ENCODE results near the gene NRXN3. TPM values are rescaled to one million over a fixed set of nuclear protein-coding genes. Genes with fewer than 3 reads are reported as not detected.

Gene NRXN3
- total and polyA plus RNA-seq, 2 of the 4 experiments (the other 2 are of a cell fraction) = 4.8 to 25.1 TPM

GRCh38 chr14:79363291-79363690 is 1193.1 kb downstream of the NRXN3 start:
- no peak overlapping the region for H3K9ac ChIP-seq (ENCODE audit: low read depth, low read length)
- no peak overlapping the region for H2AK9ac ChIP-seq (replicated peaks; ENCODE audit: low read depth, low read length, poor library complexity)
- H4K5ac ChIP-seq (ENCODE audit: low read depth, low read length) = no peak overlapping the region
- ChIA-PET POLR2A (ENCODE audit: unreplicated experiment) (no interaction called here), CTCF (interaction anchor here (0.7 kb wide), 1 partner anchor 35 kb away, joined by 5 read pairs; no protein-coding TSS in a partner anchor)
- intact Hi-C loops (cut with micrococcal nuclease) (no loop called here), dilution Hi-C loops (cut with HindIII; ENCODE audit: low sequenced_read_pairs, unreplicated experiment) (no loop called here), in situ Hi-C loops (cut with MboI; ENCODE audit: low sequenced_read_pairs) (no loop called here)
- H3K23ac ChIP-seq (ENCODE audit: low read depth, low read length) = no peak overlapping the region
- H3K36me3 ChIP-seq (ENCODE audit: control insufficient read depth, insufficient read depth, low read length) = no peaks in the 10 kb centered on the region
- no peaks in the 10 kb centered on the region for H3K4me1 ChIP-seq (ENCODE audit: control insufficient read depth, insufficient read depth, low read length)
- no peak overlapping the region for H2BK120ac ChIP-seq (ENCODE audit: low read depth, low read length)
- no peak overlapping the region for H3K18ac ChIP-seq (ENCODE audit: low read depth, low read length)
- no peak overlapping the region for H2BK15ac ChIP-seq (ENCODE audit: low read depth, low read length)
- no peaks in the 10 kb centered on the region for H3K79me1 ChIP-seq (ENCODE audit: low read depth in 1 of 2, low read length in 2 of 2)
- H3K4me2 ChIP-seq (ENCODE audit: low read depth, low read length) = no peak overlapping the region
- no peak overlapping the region for H3K56ac ChIP-seq (ENCODE audit: extremely low read depth, insufficient read depth, low read length)
- H3K14ac ChIP-seq (replicated peaks; ENCODE audit: low read depth, low read length) = no peak overlapping the region
- H3K9me3 ChIP-seq (ENCODE audit: control insufficient read depth, insufficient read depth, low read length) = no peaks in the 10 kb centered on the region
- no CpG with 5 or more reads among the region's 3 CpGs for WGBS, 2 experiments (ENCODE audit: extremely low coverage in 2 of 2, insufficient read length in 1 of 2)
- no peak overlapping the region for H2AK5ac ChIP-seq (ENCODE audit: low read depth, low read length)
- no TSS peak for BruUV-seq (replicated peaks)
- no peak overlapping the region for H3K4me3 ChIP-seq (ENCODE audit: insufficient read depth, low read depth, low read length)
- no peak overlapping the region for H3K4ac ChIP-seq (ENCODE audit: low read depth, low read length)
- no peak for TF ChIP-seq BHLHE40 (IDR thresholded peaks at IDR 0.05; ENCODE audit: low read depth, low read length)
- no peak for TF ChIP-seq RAD21 (IDR thresholded peaks at IDR 0.05; ENCODE audit: low read length)
- TF ChIP-seq RCOR1 (IDR thresholded peaks at IDR 0.05; ENCODE audit: insufficient replicate concordance, low read length) = no peak
- TF ChIP-seq CHD1 (IDR thresholded peaks at IDR 0.05; ENCODE audit: low read depth, low read length) = no peak
- no peak for TF ChIP-seq NFE2L2 (IDR thresholded peaks at IDR 0.05; ENCODE audit: low read depth, low read length)
- TF ChIP-seq CTCF (conservative IDR thresholded peaks at IDR 0.05; ENCODE audit: low read depth, low read length) = no peak
- no peak for TF ChIP-seq USF2 (IDR thresholded peaks at IDR 0.05; ENCODE audit: low read depth, low read length)
- TF ChIP-seq CEBPB (IDR thresholded peaks at IDR 0.05; ENCODE audit: low read depth, low read length) = no peak
- no peak for TF ChIP-seq MXI1 (IDR thresholded peaks at IDR 0.05; ENCODE audit: borderline replicate concordance, low read depth, low read length)
- TF ChIP-seq FOS (IDR thresholded peaks at IDR 0.05; ENCODE audit: low read depth, low read length) = no peak
- TF ChIP-seq POLR2A (IDR thresholded peaks at IDR 0.05; ENCODE audit: low read depth, low read length) = no peak
- no peak for TF ChIP-seq MAZ (IDR thresholded peaks at IDR 0.05; ENCODE audit: borderline replicate concordance, low read depth, low read length)
- TF ChIP-seq SMC3 (IDR thresholded peaks at IDR 0.05; ENCODE audit: low read depth, low read length) = no peak
- TF ChIP-seq ELK1 (IDR thresholded peaks at IDR 0.05; ENCODE audit: borderline replicate concordance, low read depth, low read length) = no peak
- no peak for TF ChIP-seq MAFK (IDR thresholded peaks at IDR 0.05; ENCODE audit: low read depth, low read length)
- TF ChIP-seq RFX5 (IDR thresholded peaks at IDR 0.05; ENCODE audit: low read depth, low read length) = no peak
- no peaks in the 10 kb centered on the region for H3K27me3 ChIP-seq (ENCODE audit: control insufficient read depth, insufficient read depth, low read length)
- no peak overlapping the region for H2AFZ ChIP-seq (replicated peaks; ENCODE audit: low read length, poor library complexity)
- H2BK5ac ChIP-seq (ENCODE audit: low read depth, low read length, poor library complexity, severe bottlenecking) = no peak overlapping the region
- ATAC-seq (ENCODE audit: low read depth) (no peak), DNase-seq (no peak)
- H4K91ac ChIP-seq (ENCODE audit: insufficient read depth, low read depth, low read length) = no peak overlapping the region
- no peak overlapping the region for H4K8ac ChIP-seq (ENCODE audit: low read depth in 2 of 2, low read length in 2 of 2)
- no peak overlapping the region for H3K27ac ChIP-seq (ENCODE audit: insufficient read depth, low read length)
- H4K20me1 ChIP-seq (ENCODE audit: insufficient read depth, low read length) = no peaks in the 10 kb centered on the region
- no peaks in the 10 kb centered on the region for H3K9me1 ChIP-seq (ENCODE audit: insufficient read depth, low read length)
- no peak overlapping the region for H2BK20ac ChIP-seq (ENCODE audit: low read depth, low read length)

Measured in IMR-90 (cell line).